ENCODE data around the gene TTI1. TPM values are rescaled to one million over a fixed set of nuclear protein-coding genes. Genes with fewer than 3 reads are reported as not detected.
"Not testable (repeated sequence)": the region's sequence is repeated elsewhere in the genome, so short reads cannot be mapped to it uniquely, and the experiment has no call there.

Gene TTI1
- total RNA-seq, 1 donor from 2014 or later: 20.2 TPM

- not testable (repeated sequence) for DNase-seq
Measured at GRCh38 chr20:37963483-37963882, 69.8 kb downstream of the TTI1 start.

DNA sequence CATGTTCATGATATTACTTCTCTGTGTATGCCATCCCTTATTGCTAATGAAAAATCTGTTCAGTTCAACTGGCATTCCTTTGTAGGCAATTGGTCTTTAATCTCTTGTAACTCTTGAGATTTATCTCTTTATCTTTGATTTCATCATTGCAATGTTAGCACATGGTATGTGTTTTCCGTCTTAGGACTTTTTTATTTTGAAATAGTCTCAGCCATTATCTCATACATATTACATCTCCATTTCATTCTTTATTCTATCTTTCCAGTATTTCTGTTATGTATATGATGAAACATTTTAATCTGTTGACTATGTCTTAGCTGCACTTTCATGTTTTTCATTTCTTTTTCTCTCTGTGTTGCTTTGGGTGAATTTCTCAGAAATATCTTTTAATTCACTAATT is 72.2 kb downstream of the TTI1 start:
- DNase-seq: no peak

GRCh38 chr20:37958856-37959520 is 74.3 kb downstream of the TTI1 start:
- no peak for DNase-seq

DNA sequence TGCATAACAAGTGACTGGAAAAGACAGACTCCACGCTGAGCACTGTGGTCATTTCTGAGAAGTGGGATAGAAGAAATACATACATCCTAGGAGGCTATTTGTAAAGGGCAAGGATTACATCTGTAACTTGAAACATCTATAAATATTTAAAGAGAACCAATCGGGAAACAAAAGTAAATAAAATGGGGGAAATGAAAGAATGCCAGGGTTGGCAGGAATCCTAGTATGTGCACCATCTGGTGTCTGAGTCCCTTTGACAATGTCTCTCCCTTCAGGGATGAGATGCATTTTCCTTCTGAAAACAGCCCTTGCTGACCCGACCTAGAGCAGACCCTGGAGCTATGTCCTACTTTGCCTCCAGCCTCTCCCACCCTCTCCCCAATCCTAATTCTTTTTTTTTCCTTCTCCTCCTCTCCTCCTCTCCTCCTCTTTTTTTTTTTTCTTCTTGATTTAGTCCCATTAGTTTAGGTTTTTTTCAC is 77.1 kb downstream of the TTI1 start:
- DNase-seq: peak; percentile 18

GRCh38 chr20:37955511-37955910 is 77.7 kb downstream of the TTI1 start:
- DNase-seq: no peak

DNA sequence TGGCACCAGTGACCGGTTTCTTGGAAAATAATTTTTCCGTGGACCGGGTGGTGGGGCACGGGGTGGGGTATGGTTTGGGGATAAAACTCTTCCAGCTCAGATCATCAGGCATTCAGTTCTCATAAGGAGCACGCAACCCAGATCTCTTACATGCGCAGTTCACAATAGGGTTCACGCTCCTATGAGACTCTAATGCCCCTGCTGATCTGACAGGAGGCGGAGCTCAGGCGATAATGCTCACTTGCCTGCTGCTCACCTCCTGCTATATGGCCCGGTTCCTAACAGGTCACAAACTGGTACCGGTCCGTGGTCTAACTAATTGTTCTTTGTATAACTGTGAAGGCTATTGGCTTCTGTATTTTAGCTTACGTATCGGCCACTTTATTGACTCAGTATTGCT is 78.6 kb downstream of the TTI1 start:
- no peak for DNase-seq

DNA sequence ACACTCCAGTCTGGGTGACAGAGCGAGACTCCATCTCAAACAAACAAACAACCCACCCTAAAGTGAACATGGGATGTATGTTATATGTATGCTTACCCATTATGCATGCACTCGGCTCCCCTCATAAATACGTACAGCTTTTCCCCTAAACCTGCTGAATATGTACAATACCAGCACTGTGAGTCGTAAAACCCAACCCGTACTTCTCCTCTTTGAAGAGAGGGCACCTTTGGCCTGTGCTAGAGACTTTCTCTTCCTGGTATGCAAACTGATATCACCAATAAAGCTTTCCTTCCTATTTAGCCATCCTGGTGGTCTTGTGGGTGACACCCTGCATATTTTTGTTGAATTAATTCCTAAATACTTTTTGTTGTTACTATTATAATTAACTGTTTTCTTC is 79.1 kb downstream of the TTI1 start:
- no peak for DNase-seq

DNA sequence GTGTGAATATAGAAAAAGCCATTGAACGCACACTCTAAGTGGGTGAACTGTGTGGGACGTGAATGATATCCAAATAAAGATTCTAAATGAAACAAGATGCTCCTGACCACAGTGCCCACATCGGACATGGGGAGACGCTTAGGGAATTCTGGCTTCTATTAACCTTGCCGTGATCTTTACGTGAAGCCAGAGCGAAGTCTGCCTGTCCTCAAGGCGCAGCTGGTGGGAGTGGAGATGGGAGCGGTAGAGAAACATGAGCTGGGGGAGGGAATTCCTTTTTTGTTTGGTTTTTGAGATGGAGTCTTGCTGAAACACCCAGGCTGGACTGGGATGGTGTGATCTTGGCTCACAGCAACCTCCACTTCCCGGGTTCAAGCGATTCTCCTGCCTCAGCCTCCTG is 84.3 kb downstream of the TTI1 start:
- DNase-seq: no peak

DNA sequence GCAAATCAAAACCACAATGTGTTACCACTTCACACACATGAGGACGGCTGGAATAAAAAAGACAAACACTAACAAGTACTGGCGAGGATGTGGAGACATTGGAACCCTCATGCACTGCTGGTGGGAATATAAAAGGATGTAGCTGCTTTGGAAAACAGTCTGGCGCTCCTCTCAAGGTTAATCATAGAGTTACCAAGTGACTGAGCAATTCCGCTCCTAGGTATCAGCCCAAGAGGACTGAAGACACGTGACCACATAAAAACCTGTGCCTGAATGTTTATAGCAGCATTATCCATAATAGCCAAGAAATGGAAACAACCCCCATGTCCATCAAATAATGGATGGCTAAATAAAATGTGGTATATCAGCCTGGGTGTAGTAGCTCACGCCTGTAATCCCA is 85.3 kb downstream of the TTI1 start:
- DNase-seq: no peak

DNA sequence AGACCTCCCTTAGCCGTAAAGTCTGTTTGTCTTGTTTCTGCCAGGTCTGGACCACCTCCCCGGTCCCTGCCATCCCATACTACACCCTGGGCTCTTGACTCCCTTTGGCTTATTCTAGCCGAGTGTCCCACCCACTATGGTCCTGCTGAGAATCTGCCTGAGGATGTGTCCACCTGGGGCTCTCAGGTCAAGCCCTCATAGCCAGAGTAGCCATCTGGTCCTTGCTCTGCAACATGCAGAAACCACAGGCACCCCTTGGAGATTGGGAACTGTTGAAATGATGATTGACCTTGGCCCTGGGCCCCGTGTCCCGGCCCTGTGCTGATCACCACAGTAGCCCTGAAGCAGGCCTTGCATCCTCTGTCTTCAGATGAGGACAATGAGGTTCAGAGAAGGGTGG is 86.3 kb downstream of the TTI1 start:
- no peak for DNase-seq

GRCh38 chr20:37945091-37945547 is 88.1 kb downstream of the TTI1 start:
- DNase-seq: peak; percentile 22

GRCh38 chr20:37944456-37944981 is 88.7 kb downstream of the TTI1 start:
- no peak for DNase-seq

GRCh38 chr20:37943501-37944455 is 89.5 kb downstream of the TTI1 start:
- no peak for DNase-seq

DNA sequence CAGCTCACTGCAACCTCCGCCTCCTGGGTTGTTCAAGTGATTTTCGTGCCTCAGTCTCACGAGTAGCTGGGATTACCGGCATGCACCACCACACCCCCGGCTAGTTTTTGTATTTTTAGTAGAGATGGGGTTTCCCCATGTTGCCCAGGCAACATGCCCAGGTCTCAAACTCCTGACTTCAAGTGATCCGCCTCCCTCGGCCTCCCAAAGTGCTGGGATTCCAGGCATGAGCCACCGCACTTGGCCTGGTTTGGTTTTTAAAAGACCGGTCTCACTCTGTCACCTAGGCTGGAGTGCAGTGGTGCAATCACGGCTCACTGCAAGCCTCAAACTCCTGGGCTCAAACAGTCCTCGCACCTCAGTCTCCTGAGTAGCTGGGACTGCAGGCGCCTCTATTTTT is 90.2 kb downstream of the TTI1 start:
- peak; percentile 32 for DNase-seq

DNA sequence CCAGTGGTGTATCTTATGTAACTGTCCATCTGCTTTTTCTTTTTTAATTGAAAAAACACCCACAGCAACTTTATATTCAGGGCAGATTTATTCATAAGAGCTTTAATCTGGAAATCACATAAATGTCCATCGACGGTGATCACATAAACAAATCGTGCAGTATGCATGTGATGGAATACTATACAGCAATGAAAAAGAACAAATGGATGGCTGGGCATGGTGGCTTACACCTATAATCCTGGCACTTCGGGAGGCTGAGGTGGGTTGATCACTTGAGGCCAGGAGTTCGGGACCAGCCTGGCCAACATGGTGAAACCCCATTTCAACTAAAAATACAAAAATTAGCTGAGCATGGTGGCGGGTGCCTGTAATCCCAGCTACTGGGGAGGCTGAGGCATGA is 91.3 kb downstream of the TTI1 start:
- no peak for DNase-seq

- no peak for DNase-seq
Measured at GRCh38 chr20:37941332-37941731, 91.9 kb downstream of the TTI1 start.

GRCh38 chr20:37940858-37941257 is 92.4 kb downstream of the TTI1 start:
- DNase-seq: no peak

- no peak for DNase-seq
Measured at GRCh38 chr20:37939701-37940560, 93.3 kb downstream of the TTI1 start.

GRCh38 chr20:37938954-37939353 is 94.3 kb downstream of the TTI1 start:
- no peak for DNase-seq

DNA sequence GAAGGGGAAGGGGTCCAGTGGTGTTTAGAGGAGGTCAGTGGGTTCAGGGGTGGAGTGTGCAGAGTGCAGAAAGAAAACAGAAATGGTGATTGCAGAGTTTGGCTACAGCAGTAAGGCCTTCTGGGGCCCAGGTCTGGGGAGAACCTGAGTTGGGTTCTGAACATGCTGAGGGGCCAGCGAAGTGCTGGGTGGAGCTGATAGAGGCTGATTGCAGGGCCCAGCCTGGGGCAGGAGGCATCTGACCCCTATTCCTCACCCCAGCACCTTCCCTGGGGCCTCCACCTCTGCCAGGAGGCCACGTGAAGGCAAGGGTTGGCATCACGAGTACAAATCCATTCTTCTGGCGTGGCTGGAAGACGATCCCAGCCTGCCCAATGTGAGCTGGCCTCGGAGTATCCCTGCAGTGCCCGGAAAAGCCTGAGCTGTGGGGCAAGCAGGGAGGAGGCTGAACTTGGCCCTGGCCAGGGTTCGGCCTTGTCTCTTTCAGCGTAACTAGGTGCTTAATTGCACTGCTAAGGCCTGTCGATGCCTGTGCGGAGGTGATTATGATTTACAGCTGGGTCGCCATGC is 95.0 kb downstream of the TTI1 start:
- DNase-seq: no peak

- DNase-seq: no peak
Measured at GRCh38 chr20:37937686-37938085, 95.6 kb downstream of the TTI1 start.

- no peak for DNase-seq
Measured at GRCh38 chr20:37936451-37936850, 96.8 kb downstream of the TTI1 start.

Data from tongue (tissue), 2 donors.